Left colon (tissue), 2 donors: ENCODE results near the gene SLC66A2. TPM values are rescaled to one million over a fixed set of nuclear protein-coding genes. Genes with fewer than 3 reads are reported as not detected.
A peak's percentile ranks its signal among the peaks of the same experiment; 100 is the strongest.

Experiments used
- ATAC-seq: fragments of 200-7000 bp; cut with Tn5 transposase; one replicate; pipeline ENCODE4 v1.9.1; 2020; ENCODE audit warnings: mild to moderate bottlenecking, moderate library complexity
- DNase-seq, 2 donors: peaks; one replicate each; pipeline ENCODE4 v3.0.0-alpha.2; 2020
- intact Hi-C, 2 donors: fragments of 100-400 bp; cut with DNase I in 1 of 2; cut with micrococcal nuclease in 1 of 2; formaldehyde crosslinking; loops; one replicate each; pipeline versions ENCODE4 v1.11.2 to v1.14.0; 2022; cut with DNase I, micrococcal nuclease
- total RNA-seq, 2 donors: library from RNA; stranded (reverse); fragmentation: NEBNext Ultra II Directional; extraction: Animal tissue kit (Norgen Biotek cat#: 25700); gene quantifications; one replicate each; pipeline ENCODE4 v1.2.1, GENCODE V29; 2021
- donor health status: DM: no; HTN: no; CAD: no.
- donor health status: DM: yes; HTN: yes; CAD: no.

Gene SLC66A2
- total RNA-seq, 2 donors from 2014 or later, result 59.4 to 119 TPM

DNA sequence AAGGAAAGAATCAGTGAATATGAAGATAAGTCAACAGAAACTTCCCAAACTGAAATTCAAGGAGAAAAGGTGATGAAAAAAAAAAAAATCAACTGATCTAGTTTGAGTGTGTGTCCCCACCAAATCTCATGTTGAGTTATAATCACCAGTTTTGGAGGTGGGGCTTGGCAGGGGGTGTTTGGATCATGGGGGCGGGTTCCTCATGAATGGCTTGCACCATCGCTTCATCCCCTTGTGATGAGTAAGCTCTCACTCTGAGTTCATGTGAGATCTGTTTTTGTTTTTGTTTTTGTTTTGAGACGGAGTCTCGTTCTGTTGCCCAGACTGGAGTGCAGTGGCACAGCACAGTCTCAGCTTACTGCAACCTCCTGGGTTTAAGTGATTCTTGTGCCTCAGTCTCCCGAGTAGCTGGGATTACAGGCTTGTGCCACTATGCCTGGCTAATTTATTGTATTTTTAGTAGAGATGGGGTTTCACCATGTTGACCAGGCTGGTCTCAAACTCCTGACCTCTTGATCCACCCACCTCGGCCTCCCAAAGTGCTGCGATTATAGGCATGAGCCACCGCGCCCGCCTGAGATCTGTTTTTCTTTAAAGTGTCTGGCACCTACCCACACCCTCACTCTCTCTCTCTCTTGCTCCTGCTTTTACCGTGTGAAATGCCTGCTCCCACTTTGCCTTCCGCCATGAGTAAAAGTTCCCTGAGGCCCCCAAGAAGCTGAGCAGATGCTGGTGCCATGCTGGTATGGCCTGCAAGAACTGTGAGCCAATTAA is 4.0 kb upstream of the SLC66A2 start:
- DNase-seq, result peak; percentile 8 to 15
- no peak for ATAC-seq
- intact Hi-C loops, result no loop called here

DNA sequence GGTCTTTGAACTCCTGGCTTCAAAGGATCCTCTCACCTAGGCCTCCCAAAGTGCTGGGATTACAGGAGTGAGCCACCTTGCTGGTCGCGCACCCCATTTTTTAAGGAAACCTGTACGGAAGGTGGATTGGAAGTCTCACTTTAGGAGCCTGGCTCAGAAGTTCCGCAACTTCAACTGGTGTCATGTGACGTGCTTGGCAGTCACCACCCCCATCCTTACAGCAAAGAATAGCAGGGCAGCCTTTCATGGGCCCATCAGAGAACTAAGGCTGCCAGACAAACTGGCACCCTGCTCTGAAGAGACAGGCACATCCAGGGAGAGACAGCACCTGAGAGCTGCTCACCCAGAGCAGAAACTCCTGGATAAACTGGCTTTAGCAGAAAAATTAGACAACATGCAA is 3.3 kb upstream of the SLC66A2 start:
- no peak for ATAC-seq
- intact Hi-C loops, result no loop called here
- peak in 1 of 2 donors; percentile 45 for DNase-seq

DNA sequence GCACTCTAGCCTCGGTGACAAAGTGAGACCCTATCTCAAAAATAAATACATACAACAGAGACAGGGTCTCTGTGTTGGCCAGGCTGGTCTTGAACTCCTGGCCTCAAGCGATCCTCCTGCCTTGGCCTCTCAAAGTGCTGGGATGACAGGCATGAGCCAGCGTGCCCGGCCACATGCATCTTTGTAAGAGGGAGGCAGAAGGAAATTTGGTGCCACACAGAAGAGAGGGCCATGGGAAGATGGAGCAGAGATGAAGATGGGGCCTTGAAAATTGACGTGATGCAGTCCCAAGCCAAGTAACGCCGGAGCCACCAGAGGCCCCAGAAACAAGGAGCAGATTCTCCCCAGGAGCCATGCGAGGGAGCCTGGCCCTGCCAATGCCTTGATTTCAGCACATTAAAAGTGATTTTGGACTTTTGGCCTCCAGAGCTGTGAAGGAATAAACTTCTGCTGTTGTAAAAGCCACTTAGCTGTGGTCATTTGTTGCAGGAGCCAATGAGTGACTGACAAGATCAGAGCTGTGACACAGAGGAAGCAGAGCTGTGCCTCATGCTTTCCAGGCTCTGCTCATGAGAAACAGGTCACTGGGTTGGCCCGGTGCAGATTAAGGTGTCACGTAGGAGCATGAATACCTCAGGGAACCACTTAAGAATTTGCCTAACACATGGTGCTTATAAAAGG is 2.7 kb upstream of the SLC66A2 start:
- intact Hi-C loops, result no loop called here
- peak; percentile 69 to 88 for DNase-seq
- peak; percentile 67 for ATAC-seq

DNA sequence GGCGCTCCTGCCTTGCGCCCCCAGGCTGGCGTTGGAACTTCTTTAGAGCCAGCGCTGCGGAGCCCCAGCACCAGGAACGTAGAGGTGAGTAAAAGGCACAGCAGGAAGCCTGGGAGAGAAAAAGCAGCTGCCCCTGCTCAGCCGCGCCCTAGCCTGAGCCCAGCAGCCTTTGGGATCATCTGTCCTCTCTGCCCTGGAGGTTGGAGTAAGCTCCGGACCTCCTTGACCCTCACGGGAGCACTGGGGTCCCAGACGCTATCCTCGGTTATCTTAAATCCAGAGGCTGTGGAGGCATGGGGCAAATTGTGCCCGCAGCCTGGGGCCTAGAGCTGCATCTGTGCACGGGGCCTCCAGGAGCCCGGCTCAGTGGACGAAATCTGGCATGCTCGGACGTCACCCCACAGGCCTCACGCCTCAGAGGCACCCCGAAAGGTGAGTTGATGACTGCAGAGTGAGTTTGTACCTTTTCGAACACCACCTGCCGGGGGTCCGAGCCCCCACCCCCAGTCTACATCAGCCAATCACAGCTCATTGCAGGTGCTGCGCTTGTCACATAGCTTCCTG is 1.6 kb upstream of the SLC66A2 start:
- ATAC-seq (peak; percentile 46), DNase-seq (peak; percentile 61 to 70)
- intact Hi-C loops, result no loop called here

DNA sequence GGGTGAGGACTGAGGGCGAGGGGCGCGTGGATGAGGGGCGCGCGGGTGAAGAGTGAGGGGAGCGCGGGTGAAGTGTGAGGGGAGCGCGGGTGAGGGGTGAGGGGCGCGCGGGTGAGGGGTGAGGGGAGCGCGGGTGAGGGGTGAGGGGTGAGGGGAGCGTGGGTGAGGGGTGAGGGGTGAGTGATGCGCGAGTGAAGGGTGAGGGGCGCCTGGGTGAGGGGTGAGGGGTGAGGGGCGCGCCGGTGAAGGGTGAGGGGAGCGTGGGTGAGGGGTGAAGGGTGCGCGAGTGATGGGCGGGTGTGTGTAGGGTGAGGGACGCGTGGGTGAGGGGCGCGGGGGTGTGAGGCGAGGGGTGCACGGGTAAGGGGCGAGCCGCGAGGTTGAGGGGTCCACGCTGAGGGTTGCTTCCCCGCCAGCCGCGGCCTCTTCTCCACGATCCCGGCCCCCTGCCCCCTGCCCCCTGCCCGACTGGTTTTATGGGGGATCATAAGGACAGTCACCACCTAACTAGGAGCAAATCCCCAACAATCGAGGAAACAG is 1.1 kb upstream of the SLC66A2 start:
- ATAC-seq, result no peak
- DNase-seq, result peak in 1 of 2 donors; percentile 40

DNA sequence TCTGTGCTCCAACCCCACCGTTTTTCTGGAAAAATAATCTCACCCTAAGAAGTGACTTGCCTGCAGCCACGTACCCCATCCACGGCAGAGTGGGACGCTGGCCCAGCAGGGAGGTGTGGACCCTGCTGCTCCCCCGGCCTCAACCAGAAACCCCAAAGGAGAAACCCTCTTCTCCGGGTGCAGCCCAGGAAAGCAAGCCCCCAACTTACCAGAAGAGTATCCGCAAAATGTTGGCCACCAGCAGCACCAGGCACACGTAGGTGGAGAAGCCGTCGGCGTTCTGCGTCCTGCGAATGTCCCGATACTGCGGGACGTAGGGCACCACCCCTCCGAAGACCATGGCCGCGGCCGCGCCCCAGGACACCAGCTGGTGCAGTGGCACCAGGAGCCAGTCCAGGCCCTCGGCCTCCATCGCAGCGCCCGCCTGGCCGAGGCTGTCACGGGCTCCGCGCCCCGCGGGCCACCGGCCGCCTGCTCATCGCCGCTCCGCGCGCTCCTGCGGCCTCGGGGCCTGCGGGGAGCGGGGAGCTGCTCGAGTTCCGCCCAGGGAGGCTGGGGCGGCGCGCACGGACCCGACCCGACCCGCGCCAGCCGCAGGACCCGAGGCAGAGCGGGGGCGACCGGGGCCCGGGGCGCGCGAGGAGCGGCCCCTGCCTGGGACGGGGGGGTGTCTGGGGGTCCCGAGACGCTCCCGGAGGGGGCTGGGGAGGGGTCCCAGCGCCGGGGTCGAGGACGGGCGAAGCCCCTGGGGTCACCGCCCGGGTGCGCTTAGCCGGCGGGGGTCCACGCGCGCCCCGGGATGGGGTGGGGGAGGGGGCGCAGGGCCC is 725 bp downstream of the SLC66A2 start:
- peak; percentile 42 to 75 for DNase-seq

More for the DNA sequence above, 1.1 kb upstream of the SLC66A2 start:
- intact Hi-C loops, result no loop called here

DNA sequence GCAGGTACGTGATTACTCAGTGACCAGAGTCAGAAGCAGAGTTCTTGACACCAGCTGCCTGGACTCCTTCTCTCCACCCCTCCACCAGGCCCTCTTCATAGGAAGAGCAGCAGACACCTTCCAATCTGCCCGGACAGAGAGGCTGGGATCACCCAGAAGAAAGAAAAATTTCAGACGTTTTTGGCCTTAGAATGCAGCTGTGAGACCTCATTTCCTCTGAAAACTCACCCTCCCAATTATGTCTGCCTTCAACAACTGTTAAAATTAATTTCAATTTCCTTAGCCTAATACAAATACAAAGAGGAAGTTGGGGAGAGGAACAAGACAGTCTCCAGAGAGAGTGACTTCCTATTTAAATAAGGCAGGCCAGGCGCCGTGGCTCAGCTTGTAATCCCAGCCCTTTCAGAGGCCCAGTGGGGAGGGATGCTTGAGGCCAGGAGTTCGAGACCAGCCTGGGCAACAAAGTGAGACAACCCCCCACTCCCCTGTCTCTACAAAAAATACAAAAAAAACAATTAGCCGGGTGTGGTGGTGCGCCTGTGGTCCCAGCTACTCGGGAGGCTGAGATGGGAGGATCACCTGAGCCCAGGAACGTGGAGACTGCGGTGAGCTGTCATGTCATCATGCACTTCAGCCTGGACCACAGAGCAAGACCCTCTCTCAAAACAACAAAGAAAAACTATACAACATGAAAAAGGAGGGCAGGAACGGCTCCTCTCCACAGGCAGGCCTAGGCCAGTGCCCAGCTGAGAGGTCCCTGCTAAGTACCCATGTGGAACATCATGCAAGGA is 1.6 kb downstream of the SLC66A2 start:
- intact Hi-C loops, result no loop called here
- ATAC-seq (no peak), DNase-seq (peak; percentile 50 to 53)

More for the DNA sequence above, 725 bp downstream of the SLC66A2 start:
- ATAC-seq, result peak; percentile 32
- intact Hi-C loops, result no loop called here

DNA sequence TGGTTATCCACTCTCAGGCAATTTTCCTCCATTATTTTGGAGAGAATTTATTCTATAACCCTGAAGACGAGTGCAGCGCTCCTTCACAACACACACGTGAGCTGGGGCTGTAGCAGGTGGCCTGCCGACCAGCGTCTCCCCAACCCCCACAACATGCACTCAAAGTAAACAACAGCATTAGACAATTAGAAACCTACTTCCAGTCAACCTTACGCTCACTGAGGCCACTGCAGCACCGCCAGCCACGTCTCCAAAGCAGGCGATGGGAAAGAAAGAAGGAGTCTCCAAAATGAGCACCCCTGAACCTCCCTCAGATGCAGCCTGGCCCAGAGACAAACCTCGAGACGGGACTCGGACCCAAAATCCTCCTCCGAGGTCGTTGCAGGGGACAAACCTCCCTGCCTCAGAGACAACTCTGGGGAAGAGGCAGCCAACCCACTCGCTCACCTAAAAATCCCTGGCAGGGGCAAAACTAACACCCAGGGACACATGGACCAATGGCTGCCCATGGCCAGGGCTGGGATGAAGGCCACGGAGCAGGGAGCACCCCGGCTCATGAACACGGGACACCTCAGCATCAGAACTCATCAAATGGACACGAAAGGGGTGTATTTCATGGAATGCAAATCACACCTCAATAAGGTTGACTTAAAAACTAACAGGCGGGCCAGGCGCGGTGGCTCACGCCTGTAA is 2.6 kb downstream of the SLC66A2 start:
- DNase-seq, result peak; percentile 9 to 20
- no peak for ATAC-seq
- intact Hi-C loops, result no loop called here

DNA sequence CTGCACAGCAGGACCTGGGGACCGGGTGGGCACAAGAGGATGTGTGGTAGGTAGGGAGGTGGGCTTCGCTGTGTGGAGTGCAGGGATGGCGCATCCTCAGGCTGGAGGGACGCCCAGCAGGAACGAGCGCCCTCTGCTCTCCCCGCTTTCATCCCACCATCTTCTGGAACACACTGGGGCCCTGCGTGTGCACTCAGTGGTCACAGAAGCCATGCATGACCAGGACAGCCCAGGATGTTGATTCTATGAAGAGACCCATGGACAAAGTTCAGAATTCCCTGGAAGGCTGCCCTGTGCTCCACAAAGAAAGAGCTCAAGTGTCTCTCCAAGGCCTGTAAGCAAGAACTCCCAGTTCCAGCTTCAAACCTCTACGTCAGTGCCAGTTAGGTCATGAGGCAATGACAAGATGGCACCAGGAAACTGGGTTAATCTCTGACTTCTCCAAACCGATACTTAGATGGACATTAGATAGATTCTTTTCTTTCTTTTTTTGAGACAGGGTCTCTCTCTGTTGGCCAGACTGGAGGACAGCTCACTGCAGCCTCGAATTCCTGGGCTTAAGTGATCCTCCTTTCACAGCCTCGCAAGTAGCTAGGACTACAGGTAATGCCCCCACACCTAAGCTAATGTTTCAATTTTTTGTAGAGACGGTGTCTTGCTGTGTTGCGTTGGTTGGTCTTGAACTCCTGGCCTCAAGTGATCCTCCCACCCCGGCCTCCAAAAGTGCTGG is 3.4 kb downstream of the SLC66A2 start:
- DNase-seq (peak; percentile 17 to 57), ATAC-seq (no peak)
- intact Hi-C loops, result no loop called here

DNA sequence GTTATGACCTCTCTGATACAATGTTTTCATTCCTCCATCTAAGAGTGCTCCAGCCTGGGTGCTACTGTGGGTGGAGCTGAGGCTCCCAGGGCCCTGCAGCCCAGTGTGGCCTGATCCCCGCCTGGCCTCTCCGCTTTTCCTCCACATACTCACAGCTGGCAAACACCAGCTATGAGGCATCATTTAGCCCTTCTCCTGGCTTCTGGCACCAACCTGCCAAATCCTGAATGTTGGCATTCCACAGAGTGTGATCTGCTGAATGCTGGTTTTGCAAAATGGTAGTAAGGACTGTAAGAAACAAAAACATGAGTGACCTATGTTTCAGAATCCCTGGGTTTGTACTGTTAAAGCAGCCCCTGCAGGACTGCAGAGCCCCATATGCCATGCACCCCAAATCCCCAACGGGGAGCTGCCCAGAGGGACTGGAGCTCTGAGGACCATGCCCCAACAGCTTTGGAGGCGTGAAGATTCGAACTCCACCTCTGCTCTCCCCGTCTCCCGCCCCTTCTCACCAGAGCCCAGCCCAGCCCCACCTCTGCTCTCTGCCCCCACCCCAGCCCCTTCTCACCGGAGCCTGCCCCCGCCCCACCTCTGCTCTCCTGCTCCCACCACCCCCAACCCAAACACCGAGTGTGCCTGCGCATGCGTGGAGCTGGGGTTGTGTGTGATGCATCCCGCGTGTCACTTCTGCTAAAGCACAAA is 4.2 kb downstream of the SLC66A2 start:
- ATAC-seq (no peak), DNase-seq (peak; percentile 6 to 26)
- intact Hi-C loops, result no loop called here

DNA sequence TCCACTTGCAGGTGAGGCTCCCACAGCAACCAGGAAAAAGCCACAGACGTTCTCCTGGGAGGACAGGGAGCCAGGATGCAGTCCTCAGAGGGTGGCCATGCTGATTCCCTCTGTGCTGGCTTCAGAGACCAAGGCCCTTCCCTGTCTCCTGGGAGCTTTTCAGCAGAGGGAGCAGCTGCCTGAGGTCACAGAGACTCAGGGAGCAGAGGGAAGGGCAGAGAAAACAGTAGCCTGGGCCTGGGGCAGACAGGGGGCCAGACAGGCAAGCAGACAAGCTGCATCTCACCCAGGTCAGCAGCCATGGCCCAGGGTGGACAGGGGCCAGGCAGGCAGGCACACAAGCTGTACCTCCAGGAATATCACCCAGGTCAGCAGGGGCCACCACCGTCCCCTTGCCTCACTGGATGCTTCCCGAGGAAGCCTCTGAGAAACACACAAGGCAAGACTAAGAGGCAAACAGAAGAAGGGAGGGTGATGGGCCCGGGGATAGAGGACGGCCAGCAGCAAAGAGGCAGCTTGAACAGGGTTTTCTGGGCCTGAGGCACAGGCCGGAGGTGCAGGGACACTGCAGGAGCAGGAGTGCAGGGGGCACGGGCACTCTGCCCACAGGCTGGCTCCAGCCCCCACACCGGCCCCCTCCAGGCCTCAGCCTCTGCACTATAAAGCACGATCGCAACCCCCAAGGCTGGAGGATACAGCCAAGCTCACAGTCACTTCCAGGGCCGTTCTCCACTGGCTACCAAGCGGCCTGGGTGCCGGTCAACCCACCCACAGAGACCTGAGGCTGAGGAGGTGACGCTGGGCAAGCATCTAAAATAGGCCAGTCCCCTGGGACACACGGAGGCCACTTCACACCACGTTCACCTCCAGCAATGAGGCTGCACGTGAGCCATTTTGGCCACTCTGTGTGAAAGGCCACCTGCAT is 6.1 kb downstream of the SLC66A2 start:
- intact Hi-C loops, result no loop called here
- ATAC-seq (no peak), DNase-seq (peak; percentile 6 to 28)

DNA sequence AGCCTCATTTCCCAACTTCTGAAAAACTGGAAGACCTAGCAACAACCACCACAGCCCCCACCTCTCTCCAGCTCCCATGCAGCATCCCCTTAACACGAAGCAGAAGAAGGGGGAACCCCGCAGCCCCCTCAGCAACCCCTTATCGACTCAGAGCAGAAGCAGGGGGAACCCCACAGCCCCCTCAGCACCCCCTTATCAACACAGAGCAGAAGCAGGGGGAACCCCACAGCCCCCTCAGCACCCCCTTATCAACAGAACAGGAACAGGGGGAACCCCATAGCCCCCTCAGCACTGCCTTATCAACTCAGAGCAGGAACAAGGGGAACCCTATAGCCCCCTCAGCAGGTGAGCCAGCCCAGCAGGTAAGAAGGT is 6.7 kb downstream of the SLC66A2 start:
- no peak for DNase-seq
- no peak for ATAC-seq
- intact Hi-C loops, result no loop called here

DNA sequence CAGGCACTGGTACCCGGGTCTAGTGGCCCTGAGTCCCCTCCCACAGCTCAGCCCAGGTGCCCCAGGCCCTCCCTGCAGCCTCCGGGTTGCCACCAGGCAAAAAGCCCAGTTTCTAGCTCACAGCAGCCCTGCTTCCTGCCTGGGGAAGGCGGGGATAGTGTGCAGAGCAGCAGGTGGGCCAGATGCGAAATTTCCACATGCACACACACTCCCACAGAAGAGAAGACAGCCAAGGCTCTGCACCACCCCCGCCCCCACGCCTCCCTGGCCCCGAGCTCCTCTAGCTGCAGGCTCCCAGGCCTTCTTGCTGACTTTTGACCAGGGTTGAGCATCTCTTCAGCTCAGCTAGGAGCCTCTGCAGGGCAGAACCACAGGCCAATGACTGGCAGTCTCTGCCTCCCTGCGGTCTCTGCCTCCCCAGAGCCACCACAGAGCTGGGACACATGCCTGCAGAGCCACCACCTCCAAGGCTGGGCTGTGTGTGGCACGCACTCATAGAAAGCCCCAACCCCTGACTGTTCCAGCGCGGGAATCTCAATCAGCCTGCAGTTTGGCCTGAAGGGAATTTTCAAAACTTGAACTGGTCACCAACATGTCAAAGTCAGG is 7.2 kb downstream of the SLC66A2 start:
- peak; percentile 31 to 43 for DNase-seq
- intact Hi-C loops, result no loop called here
- peak; percentile 27 for ATAC-seq

DNA sequence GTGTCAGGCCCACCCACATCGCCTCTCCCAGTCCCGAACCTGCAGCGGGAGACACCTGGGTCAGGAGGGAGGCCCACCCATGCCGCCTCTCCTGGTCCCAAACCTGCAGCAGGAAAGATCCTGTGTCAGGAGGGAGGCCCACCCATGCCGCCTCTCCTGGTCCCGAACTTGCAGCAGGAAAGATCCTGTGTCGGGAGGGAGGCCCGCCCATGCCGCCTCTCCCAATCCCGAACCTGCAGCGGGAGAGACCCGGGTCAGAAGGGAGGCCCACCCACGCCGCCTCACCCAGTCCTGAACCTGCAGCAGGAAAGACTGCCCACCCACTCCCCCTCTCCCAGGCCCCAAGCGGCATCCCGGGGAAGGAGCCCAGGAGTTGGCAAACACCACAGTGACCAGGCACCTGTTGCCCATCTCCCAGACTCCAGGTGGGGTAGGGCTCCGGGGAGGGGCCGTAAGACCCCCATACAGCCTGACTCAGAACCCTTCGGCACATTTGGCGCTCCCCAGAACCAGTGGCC is 7.8 kb downstream of the SLC66A2 start:
- DNase-seq (peak in 1 of 2 donors; percentile 49), ATAC-seq (peak; percentile 7)
- intact Hi-C loops, result no loop called here
